WERI-Rb-1 (cell line): ENCODE results near the gene ASPSCR1.

ENCODE experiments used
- DNase-seq: peaks from one replicate; pipeline ENCODE4 v3.0.0-alpha.2; 2020
- H3K27ac ChIP-seq: fragments of 250-450 bp; sonication (Bioruptor Pico); 2 replicates; pipeline ENCODE4 v1.5.1; 2020; ENCODE audit warnings: mild to moderate bottlenecking, moderate library complexity
- H3K27me3 ChIP-seq: fragments of 250-450 bp; sonication (Bioruptor Pico); 2 replicates; pipeline ENCODE4 v1.5.1; 2021; ENCODE audit warnings: mild to moderate bottlenecking, low read depth, moderate library complexity; ENCODE audit not compliant: insufficient read depth, severe bottlenecking
- H3K36me3 ChIP-seq: fragments of 250-450 bp; sonication (Bioruptor Pico); 2 replicates; pipeline ENCODE4 v1.5.1; 2020; ENCODE audit warnings: mild to moderate bottlenecking, moderate library complexity
- H3K4me3 ChIP-seq: 2 replicates; pipeline ENCODE4 v1.5.1; 2011; ENCODE audit warnings: low read depth, mild to moderate bottlenecking, control low read depth, low read length
- H3K9me3 ChIP-seq: fragments of 250-450 bp; sonication (Bioruptor Pico); 2 replicates; pipeline ENCODE4 v1.5.1; 2021; ENCODE audit warnings: mild to moderate bottlenecking, moderate library complexity; ENCODE audit not compliant: severe bottlenecking
- CTCF ChIP-seq: IDR thresholded peaks from 2 replicates; pipeline ENCODE4 v1.5.1; 2011; ENCODE audit warnings: low read depth, mild to moderate bottlenecking, control low read depth, inconsistent platforms, low read length

ASPSCR1 gene

GRCh38 chr17:81940538-81941483, 36.6 kb upstream of the ASPSCR1 start:
- no peaks in the 10 kb centered on the region for H3K27me3 ChIP-seq
- no peak for TF ChIP-seq CTCF
- peaks cover 2% of the 10 kb centered on the region for H3K36me3 ChIP-seq
- DNase-seq, result peak; percentile 16
- no peak overlapping the region; the same call in 1 of the 2 replicates for H3K27ac ChIP-seq
- H3K9me3 ChIP-seq, result peaks cover 4% of the 10 kb centered on the region
- no peak overlapping the region for H3K4me3 ChIP-seq

- Histone ChIP-seq H3K27me3 (no peaks in the 10 kb centered on the region), H3K9me3 (peaks cover 4% of the 10 kb centered on the region), H3K36me3 (no peaks in the 10 kb centered on the region; the same call in 1 of the 2 replicates), H3K27ac (no peak overlapping the region), H3K4me3 (peak overlapping the region; percentile 3; the same call in 1 of the 2 replicates)
- peak; percentile 67 for DNase-seq
- TF ChIP-seq CTCF, result no peak
Observed at GRCh38 chr17:81941484-81942166, 35.8 kb upstream of the ASPSCR1 start.

GRCh38 chr17:81942167-81942553, 35.3 kb upstream of the ASPSCR1 start:
- H3K27ac ChIP-seq, result no peak overlapping the region
- no peak for TF ChIP-seq CTCF
- H3K4me3 ChIP-seq, result peak overlapping the region; percentile 3; the same call in 1 of the 2 replicates
- no peak for DNase-seq
- peaks cover 4% of the 10 kb centered on the region for H3K9me3 ChIP-seq
- no peaks in the 10 kb centered on the region for H3K36me3 ChIP-seq
- no peaks in the 10 kb centered on the region for H3K27me3 ChIP-seq

- peaks cover 1% of the 10 kb centered on the region; the same call in 1 of the 2 replicates for H3K36me3 ChIP-seq
- no peak overlapping the region for H3K4me3 ChIP-seq
- no peaks in the 10 kb centered on the region for H3K27me3 ChIP-seq
- peaks cover 4% of the 10 kb centered on the region for H3K9me3 ChIP-seq
- no peak for DNase-seq
- H3K27ac ChIP-seq, result no peak overlapping the region
- TF ChIP-seq CTCF, result no peak
Observed at GRCh38 chr17:81944858-81945257, 32.6 kb upstream of the ASPSCR1 start.

GRCh38 chr17:81947189-81947588, 30.2 kb upstream of the ASPSCR1 start, which contains the start of gene MYADML2:
MYADML2 (minus strand) TSS chr17:81947233; CDS start chr17:81941741, 5,492 bp downstream.
- DNase-seq, result no peak
- Histone ChIP-seq H3K27me3 (no peaks in the 10 kb centered on the region), H3K4me3 (no peak within 1 kb of the TSS), H3K36me3 (peaks cover 2% of the 10 kb centered on the region), H3K9me3 (peaks cover 4% of the 10 kb centered on the region), H3K27ac (no peak within 1 kb of the TSS)
- no peak for TF ChIP-seq CTCF
